Fibroblast of skin of left biceps (primary cell): Measurements from ENCODE around the gene POLN.
"Not testable (repeated sequence)": the region's sequence is repeated elsewhere in the genome, so short reads cannot be mapped to it uniquely, and the experiment has no call there.

Experiments used
- DNase-seq, 2 experiments: peaks; one replicate each; pipeline ENCODE4 v3.0.0-alpha.2; 2013; ENCODE audit warnings: low read depth in 2 of 2

The POLN gene

DNA sequence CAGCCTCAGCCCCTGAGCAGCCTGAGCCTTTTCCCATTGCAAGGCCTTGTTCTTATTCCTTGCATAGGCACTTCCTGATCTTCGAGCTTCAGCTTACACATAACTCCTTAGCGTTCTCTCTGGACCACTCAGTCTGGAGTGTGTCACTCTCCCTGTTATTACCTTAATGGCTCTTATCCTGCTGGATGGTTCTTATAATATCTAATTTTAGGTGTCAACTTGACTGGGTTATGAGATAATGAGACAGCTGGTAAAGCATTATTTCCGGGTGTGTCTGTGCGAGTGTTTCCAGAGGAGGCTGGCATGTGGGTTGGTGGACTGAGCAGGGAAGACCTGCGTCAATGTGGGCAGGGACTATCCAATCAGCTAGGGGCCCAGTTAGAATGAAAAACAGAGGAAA is 75.7 kb downstream of the POLN start:
- DNase-seq: no peak

DNA sequence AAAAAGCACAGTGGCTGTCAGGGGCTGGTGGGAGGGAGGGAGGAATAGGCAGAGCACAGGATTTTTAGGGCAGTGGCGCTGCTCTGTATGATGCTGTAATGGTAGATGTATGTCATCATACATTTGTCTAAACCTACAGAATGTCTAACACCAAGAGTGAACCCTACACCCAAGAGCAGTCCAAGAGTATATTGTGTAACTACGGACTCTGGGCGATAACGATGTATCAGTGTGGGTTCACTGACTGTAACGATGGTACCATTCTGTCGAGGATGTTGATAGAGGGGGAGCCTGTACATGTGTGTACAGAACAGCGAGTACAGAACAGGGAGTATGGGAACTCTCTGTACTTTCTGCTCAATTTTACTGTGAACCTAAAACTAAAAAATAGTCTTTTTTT is 76.5 kb downstream of the POLN start:
- no peak for DNase-seq

DNA sequence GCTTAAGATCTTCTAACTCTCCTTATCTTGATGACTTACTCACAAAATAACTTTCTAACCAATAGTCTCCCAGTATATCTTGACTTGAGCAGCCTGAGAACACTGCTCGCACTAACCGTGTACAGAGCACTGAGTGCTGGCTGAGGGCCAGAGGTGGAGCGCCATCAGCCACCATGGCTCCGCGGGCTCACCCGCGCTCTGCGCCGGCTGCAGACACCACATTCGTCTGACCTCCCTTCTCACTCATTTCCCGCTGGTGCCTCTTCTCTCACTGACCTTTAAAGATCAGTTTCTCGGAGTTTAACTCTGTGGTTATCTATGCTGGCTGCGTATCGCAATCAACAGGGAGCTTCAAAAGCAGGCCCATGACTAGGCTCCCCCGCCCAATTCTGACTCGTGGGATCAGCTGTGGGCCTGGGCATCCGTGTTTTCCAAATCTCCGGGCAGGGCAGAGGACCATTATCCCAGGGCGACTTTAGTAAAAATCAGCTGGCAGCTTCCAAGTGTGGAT is 78.6 kb downstream of the POLN start:
- no peak for DNase-seq

DNA sequence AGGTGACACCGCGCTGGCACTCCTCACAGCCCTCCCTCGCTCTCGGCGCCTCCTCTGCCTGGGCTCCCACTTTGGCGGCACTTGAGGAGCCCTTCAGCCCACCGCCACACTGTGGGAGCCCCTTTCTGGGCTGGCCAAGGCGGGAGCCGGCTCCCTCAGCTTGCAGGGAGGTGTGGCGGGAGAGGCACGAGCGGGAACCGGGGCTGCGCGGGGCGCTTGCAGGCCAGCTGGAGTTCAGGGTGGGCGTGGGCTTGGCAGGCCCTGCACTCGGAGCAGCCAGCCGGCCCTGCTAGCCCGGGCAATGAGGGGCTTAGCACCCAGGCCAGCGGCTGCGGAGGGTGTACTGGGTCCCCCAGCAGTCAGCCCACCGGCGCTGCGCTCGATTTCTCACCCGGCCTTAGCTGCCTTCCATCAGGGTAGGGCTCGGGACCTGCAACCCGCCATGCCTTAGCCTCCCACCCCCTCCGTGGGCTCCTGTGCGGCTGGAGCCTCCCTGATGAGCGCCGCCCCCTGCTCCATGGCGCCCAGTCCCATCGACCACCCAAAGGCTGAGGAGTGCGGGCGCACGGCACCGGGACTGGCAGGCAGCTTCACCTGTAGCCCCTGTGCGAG is 80.7 kb downstream of the POLN start:
- DNase-seq: not testable (repeated sequence)

DNA sequence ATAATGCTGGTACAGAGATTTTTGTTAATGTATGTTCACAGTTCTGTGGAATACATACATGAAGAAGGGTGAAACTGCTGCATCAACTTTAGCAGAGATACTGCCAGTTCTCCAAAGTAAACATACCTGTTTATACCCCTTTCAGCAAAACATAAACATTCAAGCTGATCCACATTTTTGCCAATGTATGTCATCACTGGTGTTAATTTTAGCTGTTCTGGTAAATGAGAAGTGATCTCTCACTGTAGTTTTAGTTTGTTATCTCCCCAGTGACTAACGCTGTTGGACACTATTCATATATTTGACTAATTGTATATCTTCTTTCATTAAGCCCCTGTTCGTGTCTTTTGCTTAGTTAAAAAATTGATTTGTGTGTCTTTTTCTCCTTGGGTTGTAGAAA is 82.0 kb downstream of the POLN start:
- DNase-seq: no peak

DNA sequence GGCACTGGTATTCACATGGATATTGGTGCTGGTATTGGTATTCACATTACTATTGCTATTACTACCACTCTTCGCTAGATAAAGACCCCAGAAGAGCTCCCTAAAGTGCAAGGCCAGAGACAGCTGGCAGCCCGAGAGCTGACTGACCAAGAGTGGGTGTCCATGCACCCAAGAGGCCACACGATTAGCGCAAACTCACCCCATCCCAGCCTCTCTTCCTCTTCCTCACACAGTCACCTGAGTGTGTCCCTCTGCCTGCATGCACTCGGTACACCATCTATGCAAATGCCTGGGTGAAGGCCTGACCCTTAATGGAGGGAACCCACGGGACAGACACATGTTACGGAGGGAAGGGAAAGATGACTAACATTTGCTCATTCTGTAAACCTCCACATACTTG is 86.7 kb downstream of the POLN start:
- DNase-seq: no peak

DNA sequence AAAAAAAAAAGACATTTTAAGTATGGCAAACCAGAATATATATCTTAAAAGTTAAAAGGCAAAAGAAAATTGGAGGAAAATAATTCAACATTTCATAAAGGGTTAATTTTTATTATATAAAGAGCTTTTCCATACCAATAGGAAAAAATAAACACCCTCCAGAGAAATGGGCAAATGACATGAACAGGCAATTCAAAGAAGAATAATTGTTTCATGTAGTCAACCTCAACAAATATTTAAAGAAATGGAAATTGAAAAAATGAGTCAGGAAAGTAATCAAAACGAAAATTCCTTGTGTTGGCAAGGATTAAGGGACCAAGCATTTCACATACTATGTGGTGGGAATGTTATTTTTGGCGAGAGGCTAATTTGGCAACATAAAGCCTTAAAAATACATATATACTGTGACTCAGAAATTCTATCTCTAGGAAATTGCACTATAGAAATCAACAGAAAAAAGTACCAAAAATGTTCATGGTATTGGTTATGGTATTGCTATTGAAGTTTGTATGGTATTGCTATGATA is 87.6 kb downstream of the POLN start:
- DNase-seq: no peak

DNA sequence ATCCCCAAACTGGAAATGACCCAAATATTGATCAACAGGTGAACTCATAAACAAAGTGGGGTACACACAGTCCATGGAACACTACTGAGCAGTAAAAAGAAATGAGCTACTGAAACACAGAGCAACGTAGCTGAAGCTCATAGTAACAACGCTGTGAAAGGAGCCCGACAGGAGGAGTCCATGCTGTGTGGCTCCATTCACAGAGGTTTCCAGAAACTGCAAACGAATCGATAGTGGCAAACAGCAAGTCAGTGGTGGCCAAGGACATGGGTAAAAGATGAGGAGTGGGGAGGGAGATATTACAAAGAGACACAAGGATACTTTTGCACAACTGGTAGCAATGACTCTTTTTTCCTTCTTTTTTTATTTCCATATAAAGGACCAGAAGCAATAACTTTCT is 90.4 kb downstream of the POLN start:
- no peak for DNase-seq

DNA sequence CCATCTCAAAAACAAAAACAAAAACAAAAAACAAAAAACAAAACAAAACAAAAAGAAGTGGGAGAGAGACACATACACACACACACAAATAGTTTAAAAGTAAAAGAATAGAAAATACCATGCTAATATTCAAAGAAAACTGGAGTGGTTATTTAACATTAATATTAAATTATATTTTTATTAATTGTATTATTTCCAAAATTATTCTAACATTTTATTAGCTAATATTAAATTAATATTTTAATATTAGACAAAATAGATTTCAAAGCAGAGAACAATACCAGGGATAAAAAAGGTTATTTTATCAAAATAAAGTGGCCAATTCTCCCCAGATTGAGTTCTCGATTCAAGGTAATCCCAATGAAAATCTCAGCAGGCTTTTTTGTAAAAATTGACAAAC is 91.8 kb downstream of the POLN start:
- DNase-seq: no peak

DNA sequence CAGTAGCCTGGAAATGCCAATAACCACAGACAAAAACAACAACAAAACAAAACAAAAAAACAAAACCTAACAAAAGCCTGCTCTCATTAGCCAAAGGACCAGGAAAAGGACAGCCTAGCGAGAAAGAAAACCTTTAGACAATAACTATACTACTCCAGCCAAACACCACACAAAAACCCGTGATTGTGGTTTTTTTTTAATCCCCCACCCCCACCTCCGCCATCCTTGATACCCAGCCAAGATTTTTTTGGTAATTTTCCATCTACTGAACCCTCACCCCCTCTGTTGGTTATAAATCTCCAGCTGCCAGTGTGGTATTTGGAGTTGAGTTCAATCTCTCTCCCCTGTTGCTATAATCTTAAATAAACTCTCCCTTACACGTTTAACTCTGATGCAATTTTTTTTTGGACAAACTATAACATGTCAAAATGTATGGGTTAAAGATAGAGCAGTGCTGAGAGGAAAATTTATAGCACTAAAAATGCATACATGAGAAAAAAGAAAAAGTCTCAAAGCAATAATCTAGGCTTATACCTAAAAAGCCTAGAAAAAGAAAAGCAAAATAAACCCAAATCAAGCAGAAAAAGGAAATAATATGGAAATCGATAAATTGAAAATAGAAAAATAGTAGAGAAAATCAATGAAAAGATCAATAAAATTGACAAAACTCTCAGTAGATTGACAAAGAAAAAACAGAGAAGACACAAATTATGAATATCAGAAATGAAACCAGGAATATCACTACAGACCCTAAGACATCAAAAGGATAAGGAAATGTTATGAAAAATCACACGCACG is 99.1 kb downstream of the POLN start:
- DNase-seq: peak in 1 of 2 experiments; percentile 2

DNA sequence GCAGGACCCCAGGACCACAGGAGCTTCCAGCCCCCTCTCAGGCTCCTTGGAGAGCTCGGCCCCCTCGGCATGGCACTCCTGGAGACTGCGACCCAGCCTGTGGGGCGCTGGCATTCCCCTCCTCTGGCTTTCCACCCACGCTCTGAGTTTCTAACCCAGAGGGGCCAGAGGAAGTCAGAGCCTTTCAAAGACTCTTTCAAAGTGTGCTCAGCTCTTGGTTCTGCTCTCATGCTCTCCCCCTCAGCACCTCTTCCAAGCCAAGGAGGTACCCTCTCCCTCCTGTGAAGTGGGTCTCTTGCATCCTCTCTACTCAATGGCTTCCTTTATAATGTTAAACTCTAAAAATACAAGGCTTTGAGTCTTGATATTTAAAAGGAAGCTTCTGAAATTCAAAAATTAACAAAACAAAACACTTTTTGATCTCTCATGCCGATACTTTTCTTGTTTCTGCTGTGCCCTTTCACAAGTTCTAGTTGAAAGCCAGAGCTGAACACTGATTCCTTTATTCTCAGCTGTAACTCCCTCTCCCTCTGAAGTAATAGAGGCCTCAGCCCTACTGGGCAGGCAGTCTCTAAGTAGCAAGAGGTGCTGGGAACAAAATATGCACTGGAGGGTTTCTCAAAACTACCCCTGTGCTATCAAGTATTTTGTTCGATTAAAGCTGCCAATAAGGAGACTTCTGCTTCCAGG is 100.0 kb downstream of the POLN start:
- DNase-seq: no peak

DNA sequence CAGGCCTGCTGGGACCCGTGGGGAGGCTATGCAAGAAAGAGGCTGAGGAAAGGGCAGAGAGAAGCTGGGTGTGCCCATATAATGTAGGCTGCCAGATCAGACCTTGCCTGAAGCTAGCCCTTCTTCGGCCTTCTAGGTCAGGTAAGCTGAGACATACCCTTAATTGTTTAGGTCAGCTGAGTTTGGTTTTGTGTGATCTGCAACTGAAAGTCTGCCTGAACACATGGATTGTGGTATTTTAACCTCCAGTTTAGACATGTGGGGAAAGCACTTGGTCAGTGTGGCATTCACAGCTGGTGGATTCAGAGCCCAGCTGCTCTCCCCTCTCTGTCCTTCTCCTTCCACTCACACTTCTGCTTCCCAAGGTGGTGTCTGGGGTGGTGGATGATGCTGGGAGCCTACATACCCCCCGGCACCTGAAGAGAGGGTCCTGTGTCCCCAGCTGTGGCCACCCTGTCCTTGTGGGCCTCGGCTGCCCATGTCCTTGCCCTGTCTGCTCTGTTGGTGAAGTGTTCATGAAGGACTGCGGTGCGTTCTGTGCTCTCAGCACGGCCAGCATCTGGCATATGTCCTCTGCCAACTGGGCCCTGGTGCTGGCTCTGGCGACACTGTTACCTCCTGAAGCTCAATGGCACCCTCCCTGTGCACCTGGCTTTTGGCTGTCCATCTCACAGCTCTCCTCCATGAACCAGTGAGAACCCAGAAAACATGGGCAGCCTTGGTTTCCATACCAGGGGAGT is 100.7 kb downstream of the POLN start:
- DNase-seq: no peak

DNA sequence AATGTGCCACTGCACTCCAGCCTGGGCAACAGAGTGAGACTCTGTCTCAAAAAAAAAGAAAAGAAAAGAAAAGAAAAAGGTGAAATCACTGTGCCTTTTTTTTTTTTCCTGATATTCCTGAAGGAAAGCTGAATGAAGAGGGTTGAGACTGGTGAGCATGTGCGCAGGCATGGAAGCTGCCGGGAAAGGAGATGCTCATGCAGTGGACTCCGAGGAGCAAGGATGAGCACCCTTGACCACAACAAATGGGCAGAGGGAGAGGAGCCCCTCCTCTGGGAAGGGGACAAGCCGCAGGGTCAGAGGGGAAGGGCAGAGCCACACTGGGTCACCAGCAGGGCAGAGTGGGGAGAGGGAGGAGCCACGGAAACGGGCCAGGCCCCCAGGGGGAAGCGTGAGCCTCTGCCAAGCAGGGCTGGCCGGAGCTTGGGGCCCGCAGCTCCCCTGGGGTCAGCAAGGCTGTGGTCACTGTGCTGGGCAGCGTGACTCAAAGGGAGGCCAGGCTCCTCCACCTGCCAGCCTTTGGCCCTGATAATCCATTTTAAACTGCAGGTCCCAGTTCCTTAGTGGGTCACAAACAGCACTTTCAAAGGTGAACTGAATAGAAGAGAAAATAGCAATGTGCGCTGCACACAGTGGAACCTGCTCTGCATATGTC is 102.9 kb downstream of the POLN start:
- DNase-seq: no peak

DNA sequence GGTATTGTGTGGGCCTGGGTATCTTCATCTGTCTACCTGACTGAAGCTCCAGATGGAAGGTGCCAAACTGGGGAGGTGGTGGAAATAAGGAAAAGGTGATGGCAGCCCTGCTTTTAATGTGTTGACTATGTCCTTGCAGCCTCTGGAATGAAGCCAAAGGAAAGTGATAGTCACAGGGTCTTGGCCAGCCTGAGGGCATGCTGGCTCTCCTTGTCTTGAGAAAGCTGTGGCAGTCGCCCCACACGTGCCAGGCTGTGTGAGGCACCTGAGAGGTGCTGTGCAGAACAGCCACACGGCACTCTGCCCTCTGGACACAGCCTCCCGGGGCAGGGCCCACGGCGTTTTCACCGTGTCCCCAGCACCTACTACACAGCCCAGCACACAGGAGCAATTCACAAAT is 105.2 kb downstream of the POLN start:
- no peak for DNase-seq

DNA sequence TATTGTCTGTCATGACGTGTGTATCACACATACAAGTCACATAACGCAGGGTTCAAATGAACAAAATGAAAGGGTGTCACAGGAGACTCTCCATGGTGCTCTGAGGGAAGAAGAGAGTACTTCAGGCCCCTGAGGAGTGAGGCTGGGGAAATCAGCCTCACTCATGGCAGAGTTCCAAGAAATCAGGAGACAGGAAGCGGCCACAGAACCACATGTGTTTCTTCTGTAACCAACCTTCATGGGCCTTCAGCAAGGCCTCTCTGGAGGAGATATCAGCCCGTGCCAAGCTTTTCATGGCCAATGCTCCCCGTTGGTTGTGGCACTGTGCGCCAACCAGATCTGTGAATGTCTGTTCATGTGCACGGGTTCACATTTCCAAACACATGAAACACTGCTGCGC is 106.8 kb downstream of the POLN start:
- peak; percentile 33 to 34 for DNase-seq

DNA sequence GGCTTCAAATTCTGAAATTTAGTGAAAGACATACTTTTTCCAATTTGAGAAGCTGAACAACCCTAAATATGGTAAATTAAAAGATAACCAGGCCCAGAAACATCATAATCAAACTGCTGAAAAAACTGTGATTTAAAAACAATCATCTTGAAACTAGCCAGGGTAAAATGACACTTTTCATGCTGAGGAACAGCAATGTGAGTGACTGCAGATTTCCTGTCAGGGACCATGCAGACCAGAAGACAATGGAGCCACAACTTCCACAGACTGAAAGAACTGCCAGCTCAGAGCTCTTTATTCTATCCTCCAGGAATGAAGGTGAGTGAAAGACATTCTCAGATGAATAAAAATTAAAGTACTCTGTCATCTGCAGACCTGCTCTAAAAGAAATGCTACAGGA is 109.5 kb downstream of the POLN start:
- DNase-seq: no peak

DNA sequence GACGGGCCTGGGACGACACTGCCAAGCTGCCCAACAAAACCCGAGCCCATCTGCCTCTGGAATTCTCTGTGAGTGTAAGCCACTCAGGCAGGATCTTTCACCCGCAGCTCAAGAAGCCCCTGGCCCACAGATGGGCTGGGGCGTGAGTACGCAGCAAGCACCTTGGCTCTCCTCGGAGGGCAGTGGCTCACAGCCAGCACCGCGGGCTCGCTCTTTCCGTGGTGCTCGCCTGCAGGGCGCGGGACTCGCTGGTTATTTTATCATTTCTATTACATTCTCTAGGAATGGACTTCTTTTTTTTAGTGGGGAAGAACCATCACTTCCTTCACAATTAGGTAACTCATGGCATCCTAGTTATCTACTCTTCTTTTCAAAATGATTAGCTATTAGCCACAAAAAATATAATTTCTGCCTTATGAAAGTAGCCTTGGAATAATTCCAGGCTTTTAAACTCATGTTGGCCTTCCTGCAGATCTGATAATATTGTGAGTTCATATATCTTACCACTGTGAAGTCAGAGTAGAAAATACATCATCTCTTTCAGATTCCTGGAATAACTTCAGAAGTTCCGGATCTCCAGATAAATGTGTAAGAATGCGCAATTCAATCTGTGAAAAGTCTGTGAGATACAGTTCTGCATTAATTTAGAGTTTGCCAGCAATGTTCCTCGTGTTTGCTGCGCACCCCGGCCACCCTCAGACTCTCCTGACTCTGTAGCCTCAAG is 114.2 kb downstream of the POLN start:
- DNase-seq: no peak

DNA sequence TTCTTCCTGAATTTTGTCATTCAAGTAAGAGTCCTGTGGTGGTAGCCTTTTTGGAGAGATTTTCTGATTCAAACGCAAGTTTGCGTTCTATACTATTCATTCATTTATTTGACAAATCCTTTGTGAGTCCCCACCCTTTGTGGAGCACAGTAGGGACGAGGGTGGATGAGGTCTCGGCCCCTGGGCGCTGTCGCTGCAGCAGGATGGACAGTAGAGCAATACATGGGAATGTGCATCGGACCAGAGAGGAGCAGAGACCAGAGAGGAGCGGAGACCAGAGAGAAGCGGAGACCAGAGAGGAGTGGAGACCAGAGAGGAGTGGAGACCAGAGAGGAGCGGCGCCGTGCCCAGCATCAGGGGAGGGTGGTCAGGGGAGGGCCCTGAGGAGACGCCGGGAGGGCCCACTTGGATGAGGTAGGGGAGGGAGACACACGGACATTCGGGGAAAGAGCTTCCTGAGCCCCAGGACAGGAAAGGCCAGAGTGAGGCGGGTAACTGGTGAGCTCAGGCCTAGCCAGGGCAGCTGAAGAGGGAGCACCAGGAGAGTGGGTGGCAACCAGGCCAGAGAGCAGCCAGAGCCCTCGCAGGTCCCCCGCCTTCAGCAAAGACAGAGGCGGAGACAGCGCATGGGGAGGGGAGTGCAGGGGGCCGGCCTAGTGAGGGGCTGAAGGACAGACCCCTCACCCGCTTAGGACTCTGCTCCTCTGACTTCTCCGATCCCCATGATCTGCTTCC is 115.4 kb downstream of the POLN start:
- DNase-seq: no peak

DNA sequence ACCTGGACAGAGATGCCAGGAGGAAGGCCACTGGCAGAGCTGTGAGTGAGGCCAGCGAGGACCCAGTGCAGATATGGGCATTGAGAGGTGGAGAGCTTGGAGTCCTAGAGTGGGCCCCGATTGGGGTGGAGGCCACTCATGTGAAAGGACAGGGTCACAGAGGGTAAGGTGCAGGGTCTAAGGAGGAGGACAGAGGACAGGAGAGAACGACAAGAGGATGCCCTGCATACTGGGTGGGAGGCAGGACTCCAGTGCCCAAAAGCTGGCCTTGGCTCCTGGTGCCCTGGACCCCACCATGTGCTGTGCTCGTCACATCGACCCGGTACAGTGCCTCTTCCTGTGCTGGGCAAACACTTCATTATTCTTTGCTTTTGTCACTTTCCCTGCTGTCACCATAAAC is 116.1 kb downstream of the POLN start:
- no peak for DNase-seq

DNA sequence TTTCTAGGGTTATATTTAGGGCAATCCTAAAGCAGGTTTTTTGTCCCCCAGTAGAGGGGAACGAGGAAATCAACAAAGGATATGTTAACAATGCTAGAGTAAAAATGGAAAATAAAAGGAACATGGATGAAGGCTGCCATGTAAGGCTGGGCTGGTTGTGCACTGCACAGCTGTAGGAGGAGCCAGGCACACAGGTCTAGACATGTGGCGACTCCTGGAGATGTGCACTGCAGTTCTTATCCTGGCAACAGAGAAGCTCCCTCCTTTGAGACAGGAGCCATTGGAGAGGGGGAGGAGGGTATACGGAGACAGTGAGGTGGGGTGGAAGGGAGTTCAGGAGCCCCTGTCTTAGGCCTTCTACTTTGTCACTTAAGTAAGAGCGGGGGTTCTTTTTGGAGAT is 116.9 kb downstream of the POLN start:
- DNase-seq: no peak
